ENCODE results near the gene XPO6.

DNA sequence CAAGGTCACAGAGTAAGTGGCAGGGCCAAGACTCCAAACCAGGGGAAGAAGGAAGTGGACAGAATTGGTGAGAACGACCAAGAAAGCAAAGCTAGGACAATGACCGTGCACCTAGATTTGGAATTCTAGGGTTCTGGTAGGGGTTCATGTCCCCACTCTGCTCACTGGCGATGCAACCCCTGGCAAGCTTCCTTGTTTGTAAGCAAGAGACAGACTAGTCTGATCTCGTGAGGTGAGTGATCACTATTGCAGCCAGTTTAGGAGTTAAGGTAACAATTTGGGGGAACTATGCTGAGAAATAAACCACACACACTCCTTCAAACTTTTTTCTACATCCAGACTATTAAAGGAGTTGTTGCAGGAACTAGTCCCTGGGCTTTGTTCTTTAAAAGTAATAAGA lies 48.1 kb downstream of the XPO6 start:
- TF ChIP-seq, protein P1, sequence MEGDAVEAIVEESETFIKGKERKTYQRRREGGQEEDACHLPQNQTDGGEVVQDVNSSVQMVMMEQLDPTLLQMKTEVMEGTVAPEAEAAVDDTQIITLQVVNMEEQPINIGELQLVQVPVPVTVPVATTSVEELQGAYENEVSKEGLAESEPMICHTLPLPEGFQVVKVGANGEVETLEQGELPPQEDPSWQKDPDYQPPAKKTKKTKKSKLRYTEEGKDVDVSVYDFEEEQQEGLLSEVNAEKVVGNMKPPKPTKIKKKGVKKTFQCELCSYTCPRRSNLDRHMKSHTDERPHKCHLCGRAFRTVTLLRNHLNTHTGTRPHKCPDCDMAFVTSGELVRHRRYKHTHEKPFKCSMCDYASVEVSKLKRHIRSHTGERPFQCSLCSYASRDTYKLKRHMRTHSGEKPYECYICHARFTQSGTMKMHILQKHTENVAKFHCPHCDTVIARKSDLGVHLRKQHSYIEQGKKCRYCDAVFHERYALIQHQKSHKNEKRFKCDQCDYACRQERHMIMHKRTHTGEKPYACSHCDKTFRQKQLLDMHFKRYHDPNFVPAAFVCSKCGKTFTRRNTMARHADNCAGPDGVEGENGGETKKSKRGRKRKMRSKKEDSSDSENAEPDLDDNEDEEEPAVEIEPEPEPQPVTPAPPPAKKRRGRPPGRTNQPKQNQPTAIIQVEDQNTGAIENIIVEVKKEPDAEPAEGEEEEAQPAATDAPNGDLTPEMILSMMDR (IDR thresholded peaks at IDR 0.05; ENCODE audit: low read depth, low read length): no peak
- TF ChIP-seq, protein P2, sequence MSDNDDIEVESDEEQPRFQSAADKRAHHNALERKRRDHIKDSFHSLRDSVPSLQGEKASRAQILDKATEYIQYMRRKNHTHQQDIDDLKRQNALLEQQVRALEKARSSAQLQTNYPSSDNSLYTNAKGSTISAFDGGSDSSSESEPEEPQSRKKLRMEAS (IDR thresholded peaks at IDR 0.05; ENCODE audit: low read depth, low read length): no peak
- TF ChIP-seq POLR2A (IDR thresholded peaks at IDR 0.05; ENCODE audit: extremely low read depth, insufficient read length) (no peak), MYC (IDR thresholded peaks at IDR 0.05; ENCODE audit: low read depth, low read length) (no peak)
